ENCODE results near the gene MAZ. TPM values are rescaled to one million over a fixed set of nuclear protein-coding genes. Genes with fewer than 3 reads are reported as not detected.

The MAZ gene
- total RNA-seq, 2 experiments from 2014 or later = 227 to 242 TPM

GRCh38 chr16:29804455-29805231 lies 1.7 kb upstream of the MAZ start:
- H3K36me3 Mint-ChIP-seq = peaks cover 60% of the 10 kb centered on the region
- H3K4me3 Mint-ChIP-seq = peak overlapping the region; percentile 92
- H3K9me3 Mint-ChIP-seq = no peaks in the 10 kb centered on the region
- intact Hi-C loops (cut with micrococcal nuclease) = loop anchor here (1.0 to 5.0 kb wide), 8 partner anchors 12 to 893 kb away; partner anchors contain the start of genes ALDOA, CDIPT, HIRIP3 and INO80E
- CTCF ChIA-PET = interaction anchor here (0.6 to 4.8 kb wide), 11 partner anchors 9 to 228 kb away, joined by 3 to 32 read pairs (median 6); partner anchors contain the start of genes KIF22 and PAGR1
- H3K27ac Mint-ChIP-seq = peak overlapping the region; percentile 97
- no peak for DNase-seq
- peaks cover 30% of the 10 kb centered on the region for H3K4me1 Mint-ChIP-seq (ENCODE audit: low read depth)
- POLR2A ChIA-PET = interaction anchor here (0.9 to 3.5 kb wide), 6 partner anchors 9 to 122 kb away, joined by 3 to 29 read pairs (median 5); partner anchors contain the start of genes KCTD13, KIF22 and MVP
- no peaks in the 10 kb centered on the region for H3K27me3 Mint-ChIP-seq

- Mint-ChIP-seq H3K4me1 (ENCODE audit: low read depth) (peaks cover 38% of the 10 kb centered on the region), H3K27me3 (no peaks in the 10 kb centered on the region), H3K4me3 (peak overlapping the region; percentile 92), H3K9me3 (no peaks in the 10 kb centered on the region), H3K36me3 (peaks cover 64% of the 10 kb centered on the region), H3K27ac (peak overlapping the region; percentile 97)
- intact Hi-C loops (cut with micrococcal nuclease) = loop anchor here (1.0 to 5.0 kb wide), 8 partner anchors 11 to 892 kb away; partner anchors contain the start of genes ALDOA, CDIPT, HIRIP3 and INO80E
- POLR2A ChIA-PET = interaction anchor here (1.2 to 5.4 kb wide), 3 partner anchors 14 to 105 kb away, joined by 5 to 84 read pairs (median 29); partner anchors contain the start of genes KIF22, MVP and PAGR1
- peak; percentile 99 for DNase-seq
- CTCF ChIA-PET = interaction anchor here (1.4 to 4.8 kb wide), 5 partner anchors 10 to 114 kb away, joined by 3 to 38 read pairs (median 23); partner anchors contain the start of genes KIF22 and PAGR1
Measured at GRCh38 chr16:29805232-29806098, 864 bp upstream of the MAZ start.

GRCh38 chr16:29806641-29807425 lies 504 bp downstream of the MAZ start:
- peaks cover 57% of the 10 kb centered on the region for H3K36me3 Mint-ChIP-seq
- H3K27ac Mint-ChIP-seq = peak overlapping the region; percentile 97
- ChIA-PET POLR2A (interaction anchor here (0.6 to 5.4 kb wide), 10 partner anchors 12 to 216 kb away, joined by 3 to 84 read pairs (median 6); partner anchors contain the start of genes C16orf92, KCTD13, KIF22 and MVP), CTCF (interaction anchor here (0.9 to 3.4 kb wide), 15 partner anchors 10 to 197 kb away, joined by 3 to 62 read pairs (median 5); partner anchors contain the start of genes C16orf54, KIF22, MVP and PAGR1)
- no peaks in the 10 kb centered on the region for H3K9me3 Mint-ChIP-seq
- intact Hi-C loops (cut with micrococcal nuclease) = loop anchor here (1.0 to 5.0 kb wide), 4 partner anchors 41 to 890 kb away; partner anchors contain the start of genes ALDOA, HIRIP3, INO80E and SRCAP
- H3K27me3 Mint-ChIP-seq = no peaks in the 10 kb centered on the region
- peaks cover 49% of the 10 kb centered on the region for H3K4me1 Mint-ChIP-seq (ENCODE audit: low read depth)
- DNase-seq = peak; percentile 76
- H3K4me3 Mint-ChIP-seq = peak overlapping the region; percentile 93

- ChIA-PET POLR2A (interaction anchor here (0.6 to 5.4 kb wide), 14 partner anchors 12 to 248 kb away, joined by 3 to 84 read pairs (median 5); partner anchors contain the start of genes C16orf92, KCTD13, KIF22 and MVP), CTCF (interaction anchor here (0.8 to 3.4 kb wide), 21 partner anchors 9 to 823 kb away, joined by 3 to 62 read pairs (median 4); partner anchors contain the start of genes C16orf54, CDIPT, KIF22 and LAT)
- Mint-ChIP-seq H3K27me3 (no peaks in the 10 kb centered on the region), H3K9me3 (no peaks in the 10 kb centered on the region), H3K4me1 (ENCODE audit: low read depth) (peaks cover 49% of the 10 kb centered on the region), H3K36me3 (peaks cover 52% of the 10 kb centered on the region), H3K27ac (peak overlapping the region; percentile 97), H3K4me3 (peak overlapping the region; percentile 93)
- peak; percentile 93 for DNase-seq
- intact Hi-C loops (cut with micrococcal nuclease) = loop anchor here (1.0 to 5.0 kb wide), 4 partner anchors 41 to 890 kb away; partner anchors contain the start of genes ALDOA, HIRIP3, INO80E and SRCAP
Measured at GRCh38 chr16:29807426-29808218, 1.3 kb downstream of the MAZ start.

- peak overlapping the region; percentile 97 for H3K27ac Mint-ChIP-seq
- peaks cover 49% of the 10 kb centered on the region for H3K4me1 Mint-ChIP-seq (ENCODE audit: low read depth)
- no peaks in the 10 kb centered on the region for H3K9me3 Mint-ChIP-seq
- ChIA-PET POLR2A (interaction anchor here (0.6 to 5.4 kb wide), 13 partner anchors 11 to 247 kb away, joined by 3 to 84 read pairs (median 6); partner anchors contain the start of genes KCTD13, KIF22, MVP and PAGR1), CTCF (interaction anchor here (0.8 to 3.4 kb wide), 19 partner anchors 8 to 824 kb away, joined by 3 to 62 read pairs (median 5); partner anchors contain the start of genes C16orf54, CDIPT, KIF22 and LAT)
- no peaks in the 10 kb centered on the region for H3K27me3 Mint-ChIP-seq
- peak; percentile 56 for DNase-seq
- peak overlapping the region; percentile 93 for H3K4me3 Mint-ChIP-seq
- intact Hi-C loops (cut with micrococcal nuclease) = loop anchor here (5.0 kb wide), 3 partner anchors 189 to 889 kb away; partner anchors contain the start of genes ALDOA, HIRIP3, INO80E and SRCAP
- H3K36me3 Mint-ChIP-seq = peaks cover 47% of the 10 kb centered on the region
Measured at GRCh38 chr16:29808219-29808900, 2.0 kb downstream of the MAZ start.

GRCh38 chr16:29809031-29809747 lies 2.9 kb downstream of the MAZ start:
- CTCF ChIA-PET = interaction anchor here (1.1 to 3.4 kb wide), 9 partner anchors 7 to 167 kb away, joined by 3 to 62 read pairs (median 8); partner anchors contain the start of genes KIF22, MVP and PAGR1
- Mint-ChIP-seq H3K4me1 (ENCODE audit: low read depth) (peaks cover 40% of the 10 kb centered on the region), H3K27ac (peak overlapping the region; percentile 97), H3K4me3 (peak overlapping the region; percentile 93), H3K27me3 (no peaks in the 10 kb centered on the region), H3K36me3 (peaks cover 41% of the 10 kb centered on the region), H3K9me3 (no peaks in the 10 kb centered on the region)
- DNase-seq = no peak
- POLR2A ChIA-PET = interaction anchor here (1.3 to 5.4 kb wide), 7 partner anchors 10 to 246 kb away, joined by 5 to 84 read pairs (median 9); partner anchors contain the start of genes KCTD13, KIF22, MVP and PAGR1
- intact Hi-C loops (cut with micrococcal nuclease) = loop anchor here (1.0 to 5.0 kb wide), 4 partner anchors 164 to 888 kb away; partner anchors contain the start of genes ALDOA, HIRIP3, INO80E and SRCAP

GRCh38 chr16:29809850-29810698 lies 3.7 kb downstream of the MAZ start:
- H3K4me1 Mint-ChIP-seq (ENCODE audit: low read depth) = peaks cover 40% of the 10 kb centered on the region

GRCh38 chr16:29810699-29811169 lies 4.4 kb downstream of the MAZ start:
- ChIA-PET POLR2A (interaction anchor here (5.4 kb wide), 1 partner anchor 8 kb away, joined by 84 read pairs; the partner anchor contains the start of genes MVP and PAGR1), CTCF (interaction anchor here (0.6 to 1.2 kb wide), 2 partner anchors 25 to 37 kb away, joined by 4 to 6 read pairs; no protein-coding TSS in a partner anchor)
- DNase-seq = no peak
- Mint-ChIP-seq H3K9me3 (no peaks in the 10 kb centered on the region), H3K4me1 (ENCODE audit: low read depth) (peaks cover 42% of the 10 kb centered on the region), H3K36me3 (peaks cover 34% of the 10 kb centered on the region), H3K27me3 (no peaks in the 10 kb centered on the region), H3K4me3 (peak overlapping the region; percentile 79), H3K27ac (peak overlapping the region; percentile 80)
- intact Hi-C loops (cut with micrococcal nuclease) = loop anchor here (1.0 to 2.0 kb wide), 2 partner anchors 14 to 282 kb away; no protein-coding TSS in a partner anchor

More at GRCh38 chr16:29809850-29810698, 3.7 kb downstream of the MAZ start:
- ChIA-PET POLR2A (interaction anchor here (5.4 kb wide), 1 partner anchor 9 kb away, joined by 84 read pairs; the partner anchor contains the start of genes MVP and PAGR1), CTCF (interaction anchor here (0.6 kb wide), 1 partner anchor 25 kb away, joined by 4 read pairs; no protein-coding TSS in a partner anchor)
- Mint-ChIP-seq H3K27me3 (no peaks in the 10 kb centered on the region), H3K4me3 (peak overlapping the region; percentile 79), H3K9me3 (no peaks in the 10 kb centered on the region), H3K27ac (peak overlapping the region; percentile 80), H3K36me3 (peaks cover 35% of the 10 kb centered on the region)
- peak; percentile 58 for DNase-seq
- intact Hi-C loops (cut with micrococcal nuclease) = loop anchor here (1.0 to 5.0 kb wide), 5 partner anchors 15 to 887 kb away; partner anchors contain the start of genes ALDOA, HIRIP3, INO80E and SRCAP
